ENCODE data around the gene KDM2A.

KDM2A gene

GRCh38 chr11:67272327-67273259 lies 153.5 kb downstream of the KDM2A start:
- DNase-seq (ENCODE audit: low read depth, low spot score): no peak

- DNase-seq (ENCODE audit: low read depth, low spot score): no peak
Observed at GRCh38 chr11:67273260-67273990, 154.4 kb downstream of the KDM2A start.

- DNase-seq (ENCODE audit: low read depth, low spot score): no peak
Observed at GRCh38 chr11:67274768-67275605, 155.9 kb downstream of the KDM2A start.

GRCh38 chr11:67275606-67276409 lies 156.7 kb downstream of the KDM2A start:
- DNase-seq (ENCODE audit: low read depth, low spot score): no peak

GRCh38 chr11:67276781-67277230 lies 157.7 kb downstream of the KDM2A start:
- peak; percentile 31 for DNase-seq (ENCODE audit: low read depth, low spot score)

GRCh38 chr11:67277231-67277961 lies 158.3 kb downstream of the KDM2A start:
- peak; percentile 64 for DNase-seq (ENCODE audit: low read depth, low spot score)

- no peak for DNase-seq (ENCODE audit: low read depth, low spot score)
Observed at GRCh38 chr11:67278135-67278938, 159.3 kb downstream of the KDM2A start.

- no peak for DNase-seq (ENCODE audit: low read depth, low spot score)
Observed at GRCh38 chr11:67278939-67279588, 160.0 kb downstream of the KDM2A start.

- DNase-seq (ENCODE audit: low read depth, low spot score): no peak
Observed at GRCh38 chr11:67279589-67280340, 160.7 kb downstream of the KDM2A start.

GRCh38 chr11:67280341-67280787 lies 161.3 kb downstream of the KDM2A start:
- DNase-seq (ENCODE audit: low read depth, low spot score): no peak

- DNase-seq (ENCODE audit: low read depth, low spot score): no peak
Observed at GRCh38 chr11:67280788-67281551, 161.9 kb downstream of the KDM2A start.

- DNase-seq (ENCODE audit: low read depth, low spot score): no peak
Observed at GRCh38 chr11:67281552-67282150, 162.6 kb downstream of the KDM2A start.

- DNase-seq (ENCODE audit: low read depth, low spot score): no peak
Observed at GRCh38 chr11:67282155-67282875, 163.3 kb downstream of the KDM2A start.

GRCh38 chr11:67282876-67283371 lies 163.9 kb downstream of the KDM2A start:
- no peak for DNase-seq (ENCODE audit: low read depth, low spot score)

GRCh38 chr11:67283481-67283963 lies 164.5 kb downstream of the KDM2A start:
- DNase-seq (ENCODE audit: low read depth, low spot score): no peak

Data from astrocyte of the hippocampus (primary cell).